AG08396 (cell line): ENCODE results near the gene FRMD4B.
"Not testable (repeated sequence)": the region's sequence is repeated elsewhere in the genome, so short reads cannot be mapped to it uniquely, and the experiment has no call there.

Experiments used
- DNase-seq: peaks from one replicate; pipeline ENCODE4 v3.0.0; 2012; ENCODE audit warnings: low spot score, mixed read lengths

The FRMD4B gene

DNA sequence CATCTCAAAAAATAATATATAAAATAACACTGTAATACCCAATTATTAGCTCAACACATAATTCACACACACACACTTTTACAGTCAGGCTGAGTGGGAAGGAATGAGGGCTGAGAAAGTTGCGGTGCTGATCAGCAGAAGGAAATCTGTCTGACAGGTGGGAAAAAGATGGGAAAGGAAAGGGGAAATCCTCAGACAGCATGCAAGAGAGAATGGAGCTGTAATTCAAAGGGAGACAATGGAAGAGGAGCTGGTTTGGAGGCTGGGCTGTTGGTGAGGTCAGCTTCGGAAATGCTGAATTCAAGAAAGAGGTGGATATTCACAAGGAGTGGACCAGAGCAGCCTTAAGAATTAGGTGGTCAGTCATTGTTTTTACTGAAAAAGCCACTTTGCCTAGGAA is 141.8 kb downstream of the FRMD4B start:
- no peak for DNase-seq

DNA sequence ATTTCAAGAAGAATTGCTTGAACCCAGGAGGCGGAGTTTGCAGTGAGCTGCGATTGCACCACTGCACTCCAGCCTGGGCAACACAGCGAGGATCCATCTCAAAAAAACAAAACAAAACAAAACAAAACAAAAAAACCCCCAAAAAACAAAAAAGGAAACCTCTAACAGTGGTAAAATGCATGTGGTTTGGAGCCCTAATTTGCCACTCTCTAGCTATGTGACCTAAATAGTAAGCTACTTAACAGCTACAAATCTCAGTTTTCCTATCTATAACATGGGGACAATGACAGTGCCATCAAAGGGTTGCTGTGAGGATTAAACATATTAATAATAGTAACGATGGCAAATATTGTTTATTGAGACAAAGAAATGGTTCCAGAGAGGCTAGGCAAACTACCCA is 144.1 kb downstream of the FRMD4B start:
- no peak for DNase-seq

DNA sequence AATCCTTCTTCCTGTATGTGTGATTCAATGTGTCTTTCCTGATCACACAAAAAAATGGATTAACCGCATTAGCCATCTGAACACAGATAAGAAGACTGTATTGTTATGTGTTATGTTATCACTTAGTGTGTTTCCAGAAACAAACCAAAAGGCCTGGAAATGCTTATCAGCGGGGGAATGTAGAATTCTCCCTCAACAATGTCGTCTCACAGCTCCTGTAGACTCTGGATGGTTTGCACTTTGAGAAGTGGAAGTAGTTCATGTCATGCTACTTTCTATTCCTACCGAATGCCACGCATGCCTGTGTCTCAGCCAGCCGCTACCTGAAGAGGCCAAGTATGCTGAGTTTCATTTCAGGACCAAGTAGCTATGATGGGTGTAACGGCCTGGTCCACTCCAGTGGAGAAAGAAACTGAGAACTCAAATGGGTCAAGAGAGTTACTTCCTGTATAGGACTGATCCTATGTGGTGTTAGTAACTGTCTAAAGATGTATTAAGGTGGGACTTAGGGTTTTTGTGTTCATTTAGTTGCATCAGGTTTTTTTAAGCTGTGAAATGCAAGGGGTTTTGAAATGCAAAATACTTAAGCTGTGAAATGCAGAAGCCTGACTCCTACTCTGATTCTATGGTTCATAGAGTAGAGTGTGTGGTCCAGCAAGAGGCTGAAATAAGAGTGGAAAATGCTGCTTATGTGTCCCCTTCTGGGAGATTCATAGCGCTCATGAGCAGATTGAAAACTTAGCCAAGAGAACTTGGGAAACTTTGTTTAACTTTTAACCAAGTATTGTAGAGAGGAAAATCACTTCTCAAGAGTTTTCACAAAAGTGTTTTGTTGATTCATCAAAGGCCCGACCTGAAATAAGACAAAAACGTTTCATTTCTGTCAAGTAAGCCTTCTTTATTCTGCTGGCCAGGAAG is 145.0 kb downstream of the FRMD4B start:
- DNase-seq = no peak

DNA sequence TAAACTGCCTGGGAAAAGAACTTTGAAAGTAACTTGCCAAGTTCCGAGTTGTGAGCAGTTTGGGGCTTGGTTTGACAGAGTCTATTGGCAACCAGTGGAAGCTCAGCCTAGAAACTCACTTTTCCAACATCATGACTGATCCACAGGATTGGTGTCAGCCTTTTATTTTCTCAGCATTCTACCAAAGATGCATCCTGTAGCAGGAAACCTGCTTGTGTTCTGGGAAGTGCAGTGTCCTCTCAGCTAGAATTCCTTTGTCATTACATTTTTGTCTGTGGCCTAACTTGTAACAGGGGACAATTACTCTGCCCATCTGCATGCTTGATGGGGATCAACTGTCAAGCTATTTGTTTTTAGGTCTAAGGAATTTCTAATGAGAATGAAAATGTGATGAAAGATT is 146.8 kb downstream of the FRMD4B start:
- DNase-seq = no peak

DNA sequence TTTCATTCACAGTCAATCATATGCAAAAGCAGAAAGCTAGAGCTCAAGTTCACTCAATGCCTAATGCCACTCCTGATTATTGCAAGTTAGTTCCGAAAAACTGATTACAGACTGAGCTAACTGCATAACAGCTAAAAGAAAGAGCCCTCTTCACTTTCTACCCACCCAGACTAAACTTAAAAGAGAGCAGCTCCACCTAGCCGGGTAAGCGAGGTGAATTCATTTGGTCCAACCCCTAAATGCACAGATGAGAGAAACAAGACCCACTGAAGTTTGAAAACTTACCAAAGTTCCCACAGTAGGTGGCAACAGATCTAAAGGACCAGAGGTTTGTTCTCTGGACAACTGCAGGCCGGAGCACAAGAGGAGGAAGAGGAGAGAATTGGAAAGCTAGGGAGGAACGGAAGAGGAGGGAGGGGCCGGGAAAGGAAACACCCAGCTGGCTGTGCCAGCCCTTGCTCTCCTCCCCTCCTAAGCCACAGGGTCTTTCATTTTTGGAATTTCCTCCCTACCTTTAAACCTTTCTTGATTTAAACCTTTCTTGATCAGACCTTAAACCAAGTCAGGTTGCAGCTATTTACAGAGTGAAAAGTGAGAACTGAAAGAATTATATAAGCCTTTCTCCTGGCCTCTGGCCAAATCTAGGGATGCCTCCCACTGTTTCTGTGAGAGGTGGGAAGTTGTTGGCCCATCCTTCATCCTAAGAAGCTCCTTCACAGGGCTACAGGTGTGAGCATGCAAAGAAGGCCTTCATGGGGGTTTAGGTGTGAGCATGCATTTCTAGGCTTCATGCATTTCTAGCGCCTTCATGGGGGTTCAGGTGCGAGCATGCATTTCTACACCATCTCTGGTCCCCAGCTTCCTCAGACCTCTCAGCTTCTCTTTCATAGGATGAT is 148.8 kb downstream of the FRMD4B start:
- DNase-seq = no peak

DNA sequence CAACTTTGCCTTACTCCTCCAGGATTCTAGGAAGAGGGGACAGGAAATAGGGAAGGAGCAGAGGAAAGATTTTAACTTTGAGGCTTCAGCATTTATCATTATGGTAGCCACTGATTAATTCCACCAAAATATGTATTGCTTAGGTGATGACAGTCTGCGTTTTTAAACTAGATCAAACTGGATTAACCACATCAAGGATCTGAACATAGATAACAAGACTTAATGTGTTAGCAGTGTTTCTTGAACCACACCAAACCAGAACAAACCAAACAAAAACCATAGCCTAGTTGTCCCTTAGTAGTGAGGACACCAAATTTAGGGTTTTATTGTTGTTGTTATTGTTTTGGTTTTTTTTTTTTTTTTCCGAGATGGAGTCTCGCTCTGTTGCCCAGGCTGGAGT is 150.0 kb downstream of the FRMD4B start:
- no peak for DNase-seq

DNA sequence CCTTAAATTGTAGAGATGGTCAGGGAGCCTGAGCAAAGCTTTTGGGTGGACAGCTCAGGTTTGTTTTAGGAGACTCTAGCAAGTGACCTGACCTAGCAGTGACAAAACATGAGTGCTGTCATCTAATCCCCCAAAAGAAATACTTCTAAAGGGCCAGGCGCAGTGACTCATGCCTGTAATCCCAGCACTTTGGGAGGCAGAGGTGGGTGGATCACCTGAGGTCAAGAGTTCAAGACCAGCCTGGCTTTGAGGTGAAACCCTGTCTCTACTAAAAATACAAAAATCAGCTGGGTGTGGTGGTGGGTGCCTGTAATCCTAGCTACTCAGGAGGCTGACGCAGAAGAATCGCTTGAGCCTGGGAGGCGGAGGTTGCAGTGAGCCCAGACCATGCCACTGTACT is 150.7 kb downstream of the FRMD4B start:
- DNase-seq = not testable (repeated sequence)

DNA sequence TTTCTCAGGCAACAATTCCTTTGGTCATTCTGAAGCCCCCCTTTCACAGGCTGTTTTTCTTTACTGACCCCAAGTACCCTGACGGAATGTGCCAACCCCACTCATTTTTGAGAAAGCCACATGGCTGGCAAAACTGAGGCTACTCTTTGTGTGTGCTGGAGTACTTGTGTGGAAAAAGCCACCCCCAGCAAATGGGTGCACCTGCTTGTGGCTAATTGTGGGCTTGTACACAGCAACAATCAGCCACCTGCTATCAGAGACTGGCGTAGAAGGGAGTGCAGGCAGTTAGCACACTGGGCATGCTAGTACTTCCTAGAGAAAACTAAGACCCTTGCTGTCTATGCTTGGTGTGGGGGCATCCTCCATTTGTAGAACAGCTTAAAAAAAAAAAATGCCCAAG is 153.4 kb downstream of the FRMD4B start:
- DNase-seq = no peak

DNA sequence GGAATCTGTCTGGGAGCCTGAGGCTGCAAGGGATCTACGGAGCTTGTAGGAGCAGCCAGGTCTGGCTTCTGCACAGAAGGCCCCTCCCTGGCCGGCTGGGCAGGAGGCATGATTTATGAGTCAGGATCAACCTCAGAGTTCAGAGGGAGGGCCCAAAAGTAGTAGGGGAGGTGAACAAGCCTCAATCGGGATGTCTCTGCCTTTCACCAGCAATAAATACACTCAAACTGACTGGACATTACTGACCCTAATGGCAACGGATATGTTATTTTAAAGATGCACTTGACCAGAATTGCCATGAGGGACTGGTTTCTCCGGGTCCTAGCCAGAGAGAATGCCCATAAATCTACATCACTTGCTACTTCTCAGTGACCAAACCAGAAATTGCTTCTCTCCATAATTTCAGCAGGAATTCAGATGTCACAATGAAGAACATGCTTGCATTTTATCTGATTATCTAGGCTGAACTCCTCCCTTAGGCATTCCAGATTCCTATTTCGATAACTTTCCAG is 153.9 kb downstream of the FRMD4B start:
- no peak for DNase-seq

DNA sequence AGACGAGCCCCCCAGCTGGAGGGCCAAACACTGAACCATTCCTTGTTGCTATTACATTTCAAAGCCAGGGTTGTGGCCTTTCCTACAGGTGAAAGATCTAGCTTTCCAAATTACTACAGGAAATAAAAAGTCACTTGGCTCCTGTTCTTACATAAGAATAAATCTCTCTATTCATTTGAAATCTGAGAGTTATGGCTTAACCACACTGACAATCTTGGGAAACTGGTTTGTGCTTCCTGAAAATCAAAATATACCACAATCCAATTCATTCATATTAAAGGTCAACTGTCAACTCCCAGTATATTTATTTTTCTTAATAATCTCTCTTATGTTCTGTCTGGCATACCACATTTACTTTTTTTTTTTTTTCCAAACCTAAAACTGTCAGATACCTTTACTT is 159.8 kb downstream of the FRMD4B start:
- no peak for DNase-seq

DNA sequence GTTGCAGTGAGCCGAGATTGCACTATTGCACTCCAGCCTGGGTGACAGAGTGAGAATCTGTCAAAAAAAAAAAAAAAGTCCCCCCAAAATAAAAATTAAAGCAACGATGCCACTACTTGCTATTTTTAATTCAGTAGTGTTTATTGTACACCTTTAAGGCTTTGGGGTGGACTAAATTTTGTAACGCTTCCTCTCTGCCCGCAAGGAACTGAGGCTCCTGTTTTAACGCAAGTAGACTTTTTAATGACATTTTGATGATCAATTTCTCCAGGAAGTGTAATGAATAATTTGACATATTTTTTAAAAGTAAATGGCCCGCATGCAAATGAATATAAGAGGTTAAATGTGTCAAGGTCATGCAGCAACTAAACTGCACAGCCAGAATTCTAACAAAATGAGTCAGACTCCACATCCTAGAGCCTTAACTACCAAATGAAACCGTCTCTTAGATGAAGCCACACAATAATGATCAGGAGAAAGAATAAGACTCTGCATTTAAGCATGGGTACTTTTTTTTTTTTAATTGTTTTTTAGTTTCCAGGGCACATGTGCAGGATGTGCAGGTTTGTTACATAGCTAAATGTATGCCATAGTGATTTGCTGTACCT is 166.7 kb downstream of the FRMD4B start:
- DNase-seq = no peak

DNA sequence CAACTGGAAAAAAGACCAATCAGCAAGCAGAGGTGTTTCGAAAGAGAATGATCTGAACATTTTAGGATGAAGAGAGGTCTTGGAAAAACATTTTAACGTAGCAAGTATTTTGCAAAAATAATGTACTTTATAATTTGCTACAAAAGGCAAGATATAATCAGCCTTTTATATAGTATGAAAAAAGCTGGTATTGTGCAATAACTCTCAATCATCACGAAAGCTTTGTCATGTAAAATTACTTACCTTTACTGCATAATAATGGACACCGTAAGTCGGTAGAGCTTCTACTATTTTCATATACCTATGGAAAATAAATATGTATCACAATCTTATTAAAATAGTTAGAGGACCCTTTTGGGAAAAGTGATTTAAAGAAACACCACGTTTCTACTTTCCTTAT is 167.8 kb downstream of the FRMD4B start:
- no peak for DNase-seq

DNA sequence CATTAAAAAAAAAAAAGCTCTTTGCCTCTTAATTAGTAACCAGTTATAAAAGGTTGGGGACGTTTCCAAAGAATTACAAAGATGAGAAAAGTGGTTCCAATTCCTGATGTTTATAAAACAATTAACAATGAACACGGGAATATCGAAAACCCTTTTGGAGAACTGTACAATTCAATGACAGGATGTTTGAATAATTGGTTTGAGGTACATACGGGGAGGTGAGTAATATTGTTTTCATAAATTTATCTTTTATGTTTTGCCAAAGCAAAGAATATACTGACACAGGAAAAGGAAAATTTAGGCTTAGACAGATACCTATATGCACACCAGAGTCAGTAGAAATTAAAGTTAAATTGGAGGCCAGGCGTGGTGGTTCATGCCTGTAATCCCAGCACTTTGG is 168.9 kb downstream of the FRMD4B start:
- DNase-seq = no peak

DNA sequence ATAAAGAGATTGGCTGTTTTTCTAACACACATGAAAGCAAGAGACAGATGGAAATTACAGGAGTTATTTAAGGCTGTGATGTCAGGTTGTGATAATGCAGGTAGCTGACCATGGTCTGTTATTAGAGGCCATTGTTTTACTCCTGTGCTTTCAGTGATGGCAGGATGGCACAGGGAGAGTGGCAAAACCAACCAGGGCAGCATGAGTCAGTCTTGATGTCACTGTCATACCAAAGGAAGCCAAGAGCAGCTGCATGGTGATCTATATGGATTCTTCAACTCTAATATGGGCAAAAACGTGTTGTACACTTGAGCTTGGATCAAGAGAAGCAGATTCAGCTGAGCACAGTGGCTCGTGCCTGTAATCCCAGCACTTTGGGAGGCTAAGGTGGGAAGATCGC is 171.6 kb downstream of the FRMD4B start:
- DNase-seq = no peak

DNA sequence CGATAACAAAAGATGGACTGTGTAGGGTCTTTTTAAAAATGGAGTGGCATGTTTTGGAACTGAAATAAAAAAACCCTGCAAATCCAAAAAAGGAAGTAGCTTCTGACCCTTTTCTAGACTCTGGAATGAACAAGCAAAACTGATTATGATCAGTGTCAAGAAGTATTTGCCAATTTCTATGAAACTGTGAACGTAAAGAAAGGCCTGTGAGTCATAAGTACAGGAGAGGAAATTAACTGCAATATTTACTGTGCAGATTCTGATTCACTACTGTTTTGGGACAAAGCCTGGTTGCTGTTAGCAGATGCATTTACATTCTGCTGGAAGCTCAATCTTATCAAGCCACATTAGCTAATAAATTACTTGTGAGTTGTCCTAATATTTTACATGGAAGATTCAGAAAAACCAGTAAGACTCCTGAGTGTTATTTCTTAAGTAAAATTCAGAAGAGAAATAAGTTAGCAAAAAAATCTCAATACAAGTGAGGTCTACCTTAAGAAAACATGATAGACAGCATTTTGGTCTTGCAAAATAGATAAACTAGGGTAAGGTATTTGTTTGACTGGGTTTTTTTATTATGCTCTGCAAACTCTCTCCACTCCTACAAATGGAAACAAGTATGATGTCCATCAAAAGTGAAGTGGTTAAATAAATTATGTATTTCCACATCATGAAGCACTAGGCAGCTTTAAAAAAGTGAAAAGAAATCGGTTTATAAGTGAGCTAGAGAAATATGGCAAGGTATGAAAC is 173.3 kb downstream of the FRMD4B start:
- no peak for DNase-seq

DNA sequence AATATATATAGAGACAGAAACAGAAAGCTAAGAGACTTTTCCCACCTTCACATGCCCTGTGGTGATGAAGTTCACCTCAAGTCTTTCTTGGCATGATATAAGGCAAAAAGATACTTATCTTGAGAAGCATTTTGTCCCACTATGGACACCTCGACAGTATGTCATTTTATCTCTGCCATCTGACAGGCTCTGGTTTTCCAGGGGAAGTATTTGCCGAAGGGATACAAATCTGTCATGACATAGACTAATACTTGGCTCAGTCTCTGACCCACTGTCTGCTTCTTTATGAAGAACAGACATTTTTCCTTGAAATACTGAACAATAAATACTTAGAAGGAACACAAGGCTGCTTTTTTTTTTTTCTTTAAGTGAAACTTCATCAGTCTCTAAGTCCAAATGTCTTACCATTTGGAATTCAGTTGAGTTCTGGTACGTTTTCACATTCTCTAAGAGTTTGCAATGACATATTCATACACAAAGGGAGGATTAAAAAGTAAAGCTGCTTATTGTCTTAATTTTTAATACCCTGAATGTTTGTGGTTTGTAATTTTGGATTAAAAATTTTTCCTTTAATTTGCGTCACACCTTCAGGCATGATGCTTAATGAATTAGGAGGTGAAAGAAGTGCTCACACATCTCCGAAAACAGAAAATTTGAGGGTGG is 175.7 kb downstream of the FRMD4B start:
- DNase-seq = no peak

DNA sequence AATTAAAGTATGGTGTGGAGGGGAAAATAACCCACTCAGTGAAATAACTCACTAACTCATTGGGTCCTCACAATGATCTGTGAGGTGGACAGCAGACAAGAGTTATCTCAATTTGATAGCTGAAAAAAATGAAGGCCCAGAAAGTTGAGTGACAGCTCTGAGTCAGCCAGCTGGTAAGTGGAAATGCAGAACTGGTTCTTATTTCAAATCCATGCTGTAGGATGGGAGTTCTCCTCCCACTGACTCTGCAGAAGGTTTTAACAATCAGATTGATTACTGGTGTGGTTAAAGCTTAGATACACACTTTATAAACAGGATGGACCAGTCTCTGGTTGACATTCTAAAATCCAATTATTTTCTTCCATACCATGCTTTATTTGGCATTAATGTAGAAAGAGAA is 176.5 kb downstream of the FRMD4B start:
- no peak for DNase-seq

DNA sequence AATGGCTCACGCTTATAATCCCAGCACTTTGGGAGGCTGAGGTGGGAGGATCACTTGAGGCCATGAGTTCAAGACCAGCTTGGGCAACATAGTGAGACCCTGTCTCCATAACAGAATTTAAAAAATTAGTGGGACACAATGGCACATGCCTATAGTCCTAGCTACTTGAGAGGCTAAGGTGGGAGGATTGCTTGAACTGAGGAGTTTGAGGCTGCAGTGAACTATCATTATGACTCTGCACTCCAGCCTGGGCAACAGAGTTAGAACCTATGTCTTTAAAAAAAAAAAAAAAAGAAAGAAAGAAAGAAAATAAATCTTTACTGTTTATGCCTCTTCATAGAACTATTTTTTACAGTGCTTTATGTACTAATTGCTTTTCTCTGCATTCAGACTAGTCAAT is 178.9 kb downstream of the FRMD4B start:
- no peak for DNase-seq

DNA sequence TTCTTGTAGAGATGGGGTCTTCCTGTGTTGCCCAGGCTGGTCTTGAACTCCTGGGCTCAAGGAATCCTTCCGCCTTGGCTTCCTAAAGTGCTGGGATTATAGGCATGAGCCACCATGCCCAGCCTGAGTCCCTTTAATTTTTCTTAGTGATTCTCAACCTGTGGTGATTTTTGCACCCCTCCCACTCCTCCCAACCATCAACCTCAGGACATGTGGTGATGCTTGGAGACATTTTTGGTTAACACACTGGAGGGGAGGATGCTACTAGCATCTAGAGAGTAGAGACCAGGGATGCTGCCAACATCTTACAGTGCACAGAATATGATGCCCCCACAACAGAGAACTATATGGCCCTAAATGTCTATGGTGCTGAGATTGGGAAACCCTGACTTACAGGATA is 180.5 kb downstream of the FRMD4B start:
- no peak for DNase-seq

DNA sequence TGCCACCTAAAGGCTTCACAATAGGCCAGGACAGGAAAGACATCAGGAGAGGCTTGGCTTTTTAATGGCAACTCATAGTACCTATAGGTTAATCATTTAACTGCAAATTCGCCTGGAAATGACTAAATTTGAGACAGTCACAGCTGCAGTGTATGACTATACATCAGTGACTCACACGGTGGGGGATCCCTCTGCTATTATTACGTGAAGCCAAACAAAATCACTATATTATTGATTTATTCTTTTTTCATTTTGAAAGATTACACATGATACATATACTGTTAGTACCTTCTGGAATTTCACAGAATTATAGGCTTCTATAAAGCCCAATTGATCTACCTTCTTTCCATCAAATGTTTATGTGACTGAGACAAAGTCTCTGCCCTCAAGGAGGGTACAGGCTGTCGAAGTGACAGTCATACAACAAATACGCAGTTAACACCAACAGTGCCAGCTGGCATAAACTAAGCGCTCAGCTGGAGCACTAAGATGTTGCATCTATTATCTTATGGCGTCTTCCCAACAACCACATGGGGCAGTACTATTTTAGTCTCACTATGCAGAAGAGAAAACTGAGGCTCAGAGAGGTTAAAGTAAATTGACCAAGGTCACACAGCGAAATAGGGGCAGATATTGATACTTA is 181.5 kb downstream of the FRMD4B start:
- DNase-seq = no peak
